Spleen (tissue), 7 donors: ENCODE results near the gene TTLL5.

ENCODE experiments used
- CTCF ChIP-seq, 11 experiments: fragments of 200-600 bp in 7 of 11; fragments of 450-650 bp in 4 of 11; sonication (generic) in 4 of 11; IDR thresholded peaks in 8 of 11; conservative IDR thresholded peaks in 3 of 11; 1 replicate in 7 of 11; 2 replicates in 4 of 11; pipeline versions ENCODE4 v1.4.0 to v1.8.0; 2016 to 2021; ENCODE audit warnings: antibody characterized with exemption in 11 of 11, inconsistent platforms in 4 of 11, mild to moderate bottlenecking in 1 of 11
- POLR2AphosphoS5 ChIP-seq, 3 donors: sonication (generic); formaldehyde crosslinking; IDR thresholded peaks; one replicate each; pipeline ENCODE4 v1.5.1; 2017; ENCODE audit warnings: antibody characterized with exemption in 3 of 3
- donor health status: DM: no; HTN: no; CAD: no; lungs with moderate emphysema.
- donor health status: DM: no; HTN: no; CAD: no.
- donor health status: DM: no; HTN: no; CAD: no.

GRCh38 chr14:75875958-75876357 lies 214.9 kb downstream of the TTLL5 start:
- TF ChIP-seq CTCF (IDR thresholded peaks at IDR 0.05 in 8 of 11, conservative IDR thresholded peaks at IDR 0.05 in 3 of 11) (no peak), POLR2AphosphoS5 (IDR thresholded peaks at IDR 0.05) (no peak)
